Activated naive CD4-positive, alpha-beta T cell treated with anti-CD3 and anti-CD28 coated beads, Interleukin-2, amount 10 ng/mL, durations not matched to agents 7 days and 5 days (primary cell): ENCODE results near the gene MAML2.

ENCODE experiments used
- CTCF ChIA-PET: fragments of 350-600 bp; sonication (Branson Sonifier 250); formaldehyde crosslinking; loops from one replicate; lab custom pipeline; 2021; ENCODE audit warnings: antibody characterized with exemption; lab: Charles Lee
- DNase-seq: peaks from one replicate; pipeline ENCODE4 v3.0.0-alpha.2; 2020
- H3K27ac Mint-ChIP-seq: one replicate; pipeline ENCODE4 v1.8.0; 2021; ENCODE audit warnings: mild to moderate bottlenecking, moderate library complexity, mixed read lengths
- H3K27me3 Mint-ChIP-seq: one replicate; pipeline ENCODE4 v1.8.0; 2021; ENCODE audit warnings: mild to moderate bottlenecking, mixed read lengths
- H3K36me3 Mint-ChIP-seq: one replicate; pipeline ENCODE4 v1.8.0; 2021; ENCODE audit warnings: mixed read lengths
- H3K4me1 Mint-ChIP-seq: one replicate; pipeline ENCODE4 v1.8.0; 2021; ENCODE audit warnings: mixed read lengths
- H3K4me3 Mint-ChIP-seq: one replicate; pipeline ENCODE4 v1.8.0; 2021; ENCODE audit warnings: mild to moderate bottlenecking, moderate library complexity, mixed read lengths
- H3K9me3 Mint-ChIP-seq: one replicate; pipeline ENCODE4 v1.8.0; 2021; ENCODE audit warnings: mixed read lengths

The MAML2 gene

DNA sequence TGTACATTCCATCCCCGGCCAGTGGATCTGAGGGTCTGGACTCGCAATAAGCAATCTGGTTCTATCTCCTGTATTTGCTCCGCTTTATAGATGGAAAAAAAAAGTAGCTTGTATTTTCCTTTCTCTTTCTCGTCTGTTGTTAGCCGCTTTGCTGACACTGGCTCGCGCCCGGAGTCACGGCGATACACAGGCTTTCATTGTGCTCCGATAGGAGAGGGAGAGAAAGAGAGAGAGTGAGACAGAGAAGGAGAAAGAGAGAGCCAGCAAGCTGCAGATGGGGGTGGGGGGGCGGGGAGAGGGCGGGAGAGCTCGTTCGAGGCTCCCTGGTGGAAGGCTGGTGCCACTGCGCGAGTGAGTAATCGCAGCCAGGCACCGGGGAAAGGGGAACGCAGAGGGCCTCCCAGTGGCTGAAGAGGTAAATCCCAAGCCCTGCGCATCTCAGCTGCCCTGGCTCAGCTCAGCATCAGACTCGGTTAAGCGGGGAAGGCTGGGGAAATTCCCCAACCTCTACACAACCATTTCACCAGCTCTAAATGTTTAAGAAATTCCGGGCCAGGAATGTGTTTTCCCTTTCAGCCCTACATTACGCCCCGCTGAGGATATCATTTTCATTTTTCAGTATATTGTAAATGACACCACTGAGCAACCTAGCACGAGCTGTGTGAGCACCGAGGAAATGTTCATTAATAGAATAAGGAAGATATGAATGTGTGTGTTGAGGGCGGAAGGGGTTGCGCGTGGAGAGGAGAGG lies at the start of gene MAML2:
Gene MAML2, minus strand, starts transcription at position 235 of the 751 bp plus-strand sequence. CDS start 1,300 bp downstream, outside the sequence.
- Mint-ChIP-seq H3K4me3 (peak within 1 kb of the TSS; percentile 94), H3K9me3 (peaks cover 2% of the 10 kb centered on the region), H3K27me3 (no peaks in the 10 kb centered on the region), H3K27ac (peak within 1 kb of the TSS; percentile 91), H3K4me1 (peaks cover 30% of the 10 kb centered on the region), H3K36me3 (peaks cover 29% of the 10 kb centered on the region)
- peak; percentile 93 for DNase-seq
- CTCF ChIA-PET: interaction anchor here (0.6 to 7.4 kb wide), 75 partner anchors 10 to 1191 kb away, joined by 3 to 144 read pairs (median 5); partner anchors contain the start of genes CCDC82, CEP57, FAM76B and JRKL

DNA sequence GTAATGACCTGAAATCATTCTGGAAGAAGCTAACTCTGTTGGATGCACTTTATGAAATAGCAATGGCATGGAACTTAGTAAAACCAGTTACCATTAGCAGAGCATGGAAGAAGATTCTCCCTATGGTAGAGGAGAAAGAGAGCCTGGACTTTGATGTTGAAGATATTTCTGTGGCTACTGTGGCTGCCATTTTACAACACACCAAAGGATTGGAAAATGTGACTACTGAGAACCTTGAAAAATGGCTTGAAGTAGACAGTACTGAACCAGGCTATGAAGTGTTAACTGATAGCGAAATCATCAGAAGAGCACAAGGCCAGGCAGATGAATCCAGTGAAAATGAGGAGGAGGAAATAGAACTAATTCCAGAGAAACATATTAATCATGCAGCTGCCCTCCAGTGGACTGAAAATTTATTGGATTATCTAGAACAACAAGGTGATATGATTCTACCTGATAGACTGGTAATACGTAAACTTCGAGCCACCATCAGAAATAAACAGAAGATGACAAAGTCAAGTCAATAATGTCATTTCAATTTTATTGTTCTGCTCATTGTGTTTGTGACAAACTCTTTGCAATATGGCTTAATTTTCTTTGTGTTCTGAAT lies 48.8 kb upstream of the MAML2 start:
- Mint-ChIP-seq H3K4me3 (peak overlapping the region; percentile 86), H3K27me3 (no peaks in the 10 kb centered on the region), H3K27ac (peak overlapping the region; percentile 9), H3K36me3 (peaks cover 32% of the 10 kb centered on the region), H3K9me3 (peaks cover 4% of the 10 kb centered on the region), H3K4me1 (peaks cover 49% of the 10 kb centered on the region)
- DNase-seq: no peak
- CTCF ChIA-PET: interaction anchor here (1.0 to 3.8 kb wide), 4 partner anchors 302 to 556 kb away, joined by 3 to 31 read pairs (median 4); no protein-coding TSS in a partner anchor

DNA sequence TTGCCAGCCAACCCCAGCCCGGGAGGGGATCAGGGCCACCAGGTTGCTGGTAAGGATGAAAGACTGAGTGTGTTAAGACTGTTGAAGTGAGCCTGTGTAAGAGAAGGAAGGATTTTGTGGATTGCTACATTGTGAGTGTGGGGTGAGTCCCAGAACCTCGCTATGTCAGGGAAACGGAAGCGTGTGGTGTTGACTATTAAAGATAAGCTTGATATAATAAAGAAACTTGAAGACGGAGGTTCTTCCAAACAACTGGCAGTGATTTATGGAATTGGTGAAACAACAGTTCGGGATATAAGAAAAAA lies 47.4 kb upstream of the MAML2 start:
- peak overlapping the region; percentile 93 for H3K27ac Mint-ChIP-seq
- peaks cover 55% of the 10 kb centered on the region for H3K4me1 Mint-ChIP-seq
- peak overlapping the region; percentile 86 for H3K4me3 Mint-ChIP-seq
- no peaks in the 10 kb centered on the region for H3K27me3 Mint-ChIP-seq
- DNase-seq: no peak
- peaks cover 37% of the 10 kb centered on the region for H3K36me3 Mint-ChIP-seq
- H3K9me3 Mint-ChIP-seq: peaks cover 4% of the 10 kb centered on the region
- CTCF ChIA-PET: interaction anchor here (1.1 to 4.1 kb wide), 4 partner anchors 47 to 555 kb away, joined by 3 to 15 read pairs (median 7); partner anchors contain the start of gene MAML2

DNA sequence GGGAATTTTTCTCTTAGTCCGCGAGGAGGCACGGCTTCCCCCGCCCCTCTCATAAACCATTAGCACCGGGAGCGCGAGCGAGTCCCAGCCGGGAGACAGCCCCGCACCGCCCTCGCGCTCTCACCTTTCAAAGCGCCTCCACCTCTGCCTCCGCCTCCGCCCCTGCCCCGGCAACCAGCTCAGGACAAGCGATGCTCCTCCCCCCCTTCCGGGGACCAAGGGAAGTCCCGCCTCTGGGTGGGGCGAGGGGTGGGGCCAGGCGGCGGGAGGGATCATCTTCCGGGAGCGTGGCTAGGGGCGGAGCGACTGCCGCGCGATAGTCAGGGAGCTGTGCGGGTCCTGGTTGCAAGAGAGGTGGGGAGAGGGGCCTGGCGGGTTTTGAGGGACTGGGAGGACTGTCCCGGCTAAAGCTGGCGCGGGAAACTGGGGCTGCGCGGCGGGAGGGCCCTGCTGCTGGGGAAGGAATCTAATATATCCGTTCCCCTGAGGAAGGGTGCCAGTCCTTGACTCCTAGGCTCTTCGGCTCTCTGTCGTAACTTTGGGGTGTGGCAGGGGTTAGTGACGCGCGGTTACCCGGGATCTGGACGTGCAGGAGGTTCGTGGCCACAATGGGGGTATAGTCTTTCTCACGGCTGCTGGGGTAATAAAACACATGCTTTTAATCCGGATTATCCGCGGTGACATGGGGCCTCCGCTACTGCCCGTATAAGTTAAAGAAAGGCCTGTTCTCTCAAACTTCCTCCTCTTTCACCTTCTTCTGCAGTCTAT lies 46.9 kb upstream of the MAML2 start, which contains the start of the genes CCDC82 and JRKL:
Gene CCDC82, minus strand, starts transcription at position 193 of the 768 bp plus-strand sequence. CDS start 5,165 bp downstream, outside the sequence.
Gene JRKL, plus strand, starts transcription at position 294 of the 768 bp plus-strand sequence. CDS start 637 bp downstream, outside the sequence.
- DNase-seq: peak; percentile 99
- CTCF ChIA-PET: interaction anchor here (0.9 to 4.1 kb wide), 7 partner anchors 47 to 554 kb away, joined by 3 to 15 read pairs (median 5); partner anchors contain the start of gene MAML2

DNA sequence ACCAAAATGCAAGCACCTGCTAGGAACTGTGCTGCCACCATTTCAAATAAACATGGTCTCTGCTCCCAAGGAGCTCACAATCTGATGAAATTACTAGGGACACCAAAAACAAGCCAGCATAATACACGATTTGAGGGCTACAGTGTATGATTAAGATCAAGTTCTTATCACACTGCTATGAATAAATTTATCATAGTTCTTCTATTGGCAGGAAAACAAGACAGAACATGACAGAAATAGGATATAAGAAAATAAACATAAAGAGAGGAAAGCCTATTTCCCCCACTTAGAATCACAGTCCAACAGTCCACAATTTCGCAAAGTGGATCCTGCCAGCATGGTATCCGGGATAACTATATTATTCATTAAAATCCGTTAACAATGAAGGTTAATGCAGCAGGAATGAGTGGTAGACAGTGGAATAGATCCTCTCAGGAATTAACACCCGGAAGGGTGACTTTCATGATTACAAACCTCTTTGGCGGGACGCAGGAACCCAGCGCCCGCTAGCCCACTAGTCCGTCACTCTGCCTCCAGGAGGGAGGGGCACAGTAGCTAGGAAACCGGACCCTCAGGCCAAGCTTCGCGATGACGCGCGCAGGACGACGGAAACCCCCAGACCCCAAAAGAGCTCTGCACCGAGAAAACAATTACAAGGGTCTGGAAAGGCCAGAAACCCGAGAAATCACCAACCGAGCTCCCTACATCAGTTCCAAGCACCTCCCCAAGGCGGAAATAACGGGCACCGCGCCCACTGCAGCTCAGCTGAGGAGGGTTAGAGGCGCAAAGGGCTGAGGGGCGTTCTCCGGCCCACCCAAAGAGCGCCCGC lies 46.1 kb upstream of the MAML2 start:
- Mint-ChIP-seq H3K36me3 (peaks cover 45% of the 10 kb centered on the region), H3K27me3 (no peaks in the 10 kb centered on the region), H3K27ac (peak overlapping the region; percentile 93), H3K9me3 (peaks cover 4% of the 10 kb centered on the region), H3K4me1 (peaks cover 64% of the 10 kb centered on the region), H3K4me3 (peak overlapping the region; percentile 86)
- DNase-seq: no peak
- CTCF ChIA-PET: interaction anchor here (0.6 to 4.1 kb wide), 9 partner anchors 46 to 1354 kb away, joined by 3 to 15 read pairs (median 5); partner anchors contain the start of gene MAML2

More for the DNA sequence above, 46.9 kb upstream of the MAML2 start, which contains the start of the genes CCDC82 and JRKL:
- Mint-ChIP-seq H3K27me3 (no peaks in the 10 kb centered on the region), H3K9me3 (peaks cover 4% of the 10 kb centered on the region), H3K36me3 (peaks cover 41% of the 10 kb centered on the region), H3K27ac (peak within 1 kb of the TSS; percentile 93), H3K4me3 (peak within 1 kb of the TSS; percentile 86), H3K4me1 (peaks cover 59% of the 10 kb centered on the region)

DNA sequence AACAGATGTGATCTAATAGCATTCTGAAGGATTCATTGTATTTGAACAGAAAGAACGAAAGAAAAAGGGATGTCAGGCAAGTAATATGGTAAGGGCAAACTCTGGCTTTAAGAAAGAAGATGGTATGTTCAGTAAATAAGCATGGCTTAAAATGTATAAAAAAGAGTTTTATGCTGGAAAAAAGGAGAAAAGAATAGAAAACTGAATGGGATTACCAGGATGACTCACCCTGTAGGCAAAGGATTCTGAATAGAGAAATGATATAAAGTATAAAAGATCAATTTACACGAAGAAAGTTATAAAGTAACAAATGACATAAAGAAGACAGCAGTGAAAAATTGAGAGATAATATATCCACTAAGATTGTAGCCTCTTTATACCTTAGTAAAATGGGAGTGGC lies 42.2 kb upstream of the MAML2 start:
- DNase-seq: no peak
- CTCF ChIA-PET: interaction anchor here (1.4 kb wide), 1 partner anchor 42 kb away, joined by 6 read pairs; no protein-coding TSS in a partner anchor
- H3K27me3 Mint-ChIP-seq: no peaks in the 10 kb centered on the region

DNA sequence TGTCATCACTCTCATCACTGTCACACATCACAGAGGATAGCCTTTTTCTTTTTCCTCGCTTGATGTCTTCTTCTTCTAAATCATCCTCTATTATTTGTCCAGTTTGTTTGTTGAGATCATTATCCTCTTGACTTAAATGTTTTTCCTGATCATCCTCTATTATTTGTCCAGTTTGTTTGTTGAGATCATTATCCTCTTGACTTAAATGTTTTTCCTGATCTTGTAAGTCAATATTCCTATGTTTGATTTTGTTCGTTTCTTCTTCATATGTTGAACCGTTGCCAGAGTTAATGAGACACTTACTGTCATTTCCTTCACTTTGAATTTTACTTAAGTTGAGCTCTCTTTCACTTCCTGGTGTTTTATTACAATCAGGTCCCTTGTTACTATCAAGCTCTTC lies 41.2 kb upstream of the MAML2 start:
- DNase-seq: no peak
- H3K36me3 Mint-ChIP-seq: peaks cover 46% of the 10 kb centered on the region
- peaks cover 43% of the 10 kb centered on the region for H3K4me1 Mint-ChIP-seq
- no peaks in the 10 kb centered on the region for H3K9me3 Mint-ChIP-seq
- H3K27me3 Mint-ChIP-seq: no peaks in the 10 kb centered on the region
- peak overlapping the region; percentile 60 for H3K27ac Mint-ChIP-seq
- H3K4me3 Mint-ChIP-seq: peak overlapping the region; percentile 3
- CTCF ChIA-PET: interaction anchor here (0.8 to 1.1 kb wide), 4 partner anchors 10 to 548 kb away, joined by 3 to 5 read pairs (median 4); no protein-coding TSS in a partner anchor

More for the DNA sequence above, 42.2 kb upstream of the MAML2 start:
- H3K4me1 Mint-ChIP-seq: peaks cover 45% of the 10 kb centered on the region
- H3K36me3 Mint-ChIP-seq: peaks cover 41% of the 10 kb centered on the region
- no peak overlapping the region for H3K4me3 Mint-ChIP-seq
- no peaks in the 10 kb centered on the region for H3K9me3 Mint-ChIP-seq
- H3K27ac Mint-ChIP-seq: no peak overlapping the region

DNA sequence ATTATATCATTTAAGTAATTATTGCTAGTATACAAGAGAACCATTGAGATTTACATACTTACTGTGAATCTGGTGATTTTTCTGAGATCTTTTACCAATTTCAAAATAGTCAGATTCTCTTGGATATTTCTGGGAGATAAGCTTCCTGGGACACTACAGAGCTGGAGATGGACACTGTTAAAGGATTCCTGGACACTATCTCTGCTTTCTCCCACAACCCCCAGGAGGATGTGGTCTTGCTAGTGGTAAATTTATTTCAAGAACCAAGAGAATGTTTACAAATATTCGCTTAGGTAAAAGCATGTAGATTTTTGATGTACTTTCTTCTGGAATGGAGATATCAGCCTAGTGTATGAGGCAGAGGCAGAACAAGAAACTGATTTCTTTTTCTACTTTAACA lies 33.8 kb upstream of the MAML2 start:
- Mint-ChIP-seq H3K9me3 (no peaks in the 10 kb centered on the region), H3K27ac (no peak overlapping the region), H3K27me3 (no peaks in the 10 kb centered on the region), H3K4me3 (no peak overlapping the region), H3K36me3 (peaks cover 42% of the 10 kb centered on the region), H3K4me1 (peaks cover 3% of the 10 kb centered on the region)
- DNase-seq: no peak
- CTCF ChIA-PET: no interaction called here

DNA sequence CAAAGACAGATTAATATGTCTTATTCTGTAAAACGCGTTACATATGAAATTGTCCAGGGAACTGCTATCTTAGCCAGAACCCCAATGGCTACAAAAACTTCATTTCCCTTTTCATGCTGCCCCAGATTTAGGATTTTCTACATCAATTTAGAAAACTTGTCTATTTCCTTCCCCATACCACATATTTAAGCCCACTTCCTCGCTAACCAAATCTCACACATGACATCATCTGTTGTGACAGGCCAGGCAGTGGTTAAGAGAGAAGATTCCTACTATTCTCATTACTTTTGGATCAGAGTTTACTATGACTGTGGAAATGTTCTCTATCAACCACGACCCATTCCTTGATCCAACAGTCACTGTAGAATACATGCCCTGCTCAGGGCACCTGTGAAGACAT lies 30.8 kb upstream of the MAML2 start:
- Mint-ChIP-seq H3K27ac (no peak overlapping the region), H3K4me1 (peaks cover 3% of the 10 kb centered on the region), H3K36me3 (peaks cover 40% of the 10 kb centered on the region), H3K27me3 (no peaks in the 10 kb centered on the region), H3K4me3 (no peak overlapping the region), H3K9me3 (no peaks in the 10 kb centered on the region)
- CTCF ChIA-PET: no interaction called here
- no peak for DNase-seq

DNA sequence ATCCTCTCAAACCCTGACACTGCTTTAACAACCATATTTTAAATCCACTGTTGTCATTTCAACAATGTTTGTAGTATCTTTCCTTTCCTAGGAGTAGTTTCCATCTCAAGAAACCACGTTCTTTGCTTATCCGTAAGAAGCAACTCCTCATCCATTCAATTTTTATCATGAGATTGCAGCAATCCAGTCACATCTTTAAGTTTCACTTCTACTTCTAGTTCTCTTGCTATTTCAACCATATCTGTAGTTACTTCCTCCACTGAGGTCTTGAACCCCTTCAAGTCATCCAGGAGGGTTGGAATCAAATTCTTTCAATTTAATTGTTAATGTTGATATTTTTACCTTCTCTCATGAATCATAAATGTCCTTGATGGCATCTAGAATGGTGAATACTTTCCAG lies 24.3 kb upstream of the MAML2 start:
- CTCF ChIA-PET: no interaction called here
- H3K27me3 Mint-ChIP-seq: no peaks in the 10 kb centered on the region
- H3K9me3 Mint-ChIP-seq: no peaks in the 10 kb centered on the region
- no peak overlapping the region for H3K27ac Mint-ChIP-seq
- DNase-seq: no peak
- peaks cover 35% of the 10 kb centered on the region for H3K36me3 Mint-ChIP-seq
- no peak overlapping the region for H3K4me3 Mint-ChIP-seq
- H3K4me1 Mint-ChIP-seq: no peaks in the 10 kb centered on the region

DNA sequence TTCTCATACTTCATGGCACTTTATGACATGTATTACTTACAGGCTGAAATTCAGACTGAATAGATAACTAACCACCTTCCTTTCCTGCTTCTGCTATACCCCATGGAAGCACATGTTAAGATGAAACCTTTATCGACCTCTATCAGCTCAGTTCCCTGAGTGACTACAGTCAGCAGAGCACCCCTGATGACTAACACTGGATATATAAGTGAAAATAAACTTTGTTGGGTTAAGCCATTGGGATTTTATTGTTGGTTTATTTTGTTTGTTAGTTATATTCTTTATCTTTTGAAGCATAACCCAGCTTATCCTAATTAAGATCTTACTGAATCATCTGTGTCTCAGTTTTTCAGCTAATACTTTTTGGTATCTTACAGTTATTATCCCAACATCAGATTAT lies 23.0 kb upstream of the MAML2 start:
- Mint-ChIP-seq H3K27ac (no peak overlapping the region), H3K36me3 (peaks cover 30% of the 10 kb centered on the region), H3K9me3 (no peaks in the 10 kb centered on the region), H3K4me3 (no peak overlapping the region), H3K27me3 (no peaks in the 10 kb centered on the region), H3K4me1 (no peaks in the 10 kb centered on the region)
- CTCF ChIA-PET: no interaction called here
- no peak for DNase-seq

DNA sequence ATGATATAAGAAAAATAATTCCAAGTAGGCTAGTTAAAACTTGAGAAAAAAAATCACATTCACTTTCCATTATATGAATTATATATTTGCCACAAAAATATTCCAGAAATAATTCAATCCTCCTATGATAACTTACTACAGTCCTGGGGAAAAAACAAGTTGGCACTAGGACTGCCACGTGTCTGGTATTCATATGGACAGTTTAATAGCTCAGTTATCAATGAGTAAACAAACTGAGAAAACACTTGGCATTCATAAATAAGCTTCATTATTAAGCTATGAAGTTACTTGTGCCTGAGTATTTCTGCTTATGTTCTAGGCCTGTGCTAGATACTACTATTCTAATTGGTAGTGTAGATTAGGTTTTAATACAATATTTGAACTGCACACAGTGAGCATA lies 22.5 kb upstream of the MAML2 start:
- DNase-seq: no peak
- CTCF ChIA-PET: interaction anchor here (0.6 kb wide), 1 partner anchor 258 kb away, joined by 3 read pairs; no protein-coding TSS in a partner anchor
- Mint-ChIP-seq H3K27ac (no peak overlapping the region), H3K4me3 (no peak overlapping the region), H3K36me3 (peaks cover 28% of the 10 kb centered on the region), H3K27me3 (no peaks in the 10 kb centered on the region), H3K4me1 (no peaks in the 10 kb centered on the region), H3K9me3 (no peaks in the 10 kb centered on the region)

DNA sequence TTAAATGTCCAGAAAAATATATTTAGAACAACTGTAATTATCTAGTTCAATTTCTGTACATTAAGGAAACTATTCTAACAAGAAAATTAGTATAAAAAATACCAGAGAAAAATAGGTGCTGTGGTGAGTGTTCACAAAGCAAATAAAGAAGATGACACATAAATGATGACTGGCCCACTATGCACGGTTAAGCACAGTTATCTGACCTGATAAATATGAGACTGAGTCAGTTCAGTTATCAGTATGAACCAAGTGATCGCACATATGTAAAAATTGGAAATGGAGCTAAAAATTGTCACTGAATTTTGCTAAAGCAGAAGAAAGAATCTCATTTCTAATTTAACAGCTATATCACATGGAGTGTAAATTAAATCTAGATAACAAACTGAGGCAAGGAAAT lies 18.8 kb upstream of the MAML2 start:
- no peaks in the 10 kb centered on the region for H3K9me3 Mint-ChIP-seq
- H3K4me3 Mint-ChIP-seq: no peak overlapping the region
- H3K36me3 Mint-ChIP-seq: peaks cover 31% of the 10 kb centered on the region
- no peak overlapping the region for H3K27ac Mint-ChIP-seq
- no peak for DNase-seq
- CTCF ChIA-PET: interaction anchor here (0.9 to 1.7 kb wide), 2 partner anchors 18 to 303 kb away, joined by 3 to 5 read pairs; partner anchors contain the start of gene MAML2
- H3K27me3 Mint-ChIP-seq: no peaks in the 10 kb centered on the region
- H3K4me1 Mint-ChIP-seq: peaks cover 19% of the 10 kb centered on the region
